ENCODE measurements around the gene LRP1B.

LRP1B gene

GRCh38 chr2:141652308-141652707 lies 478.5 kb downstream of the LRP1B start:
- DNase-seq: no peak

- DNase-seq: no peak
These were observed 483.5 kb downstream of the LRP1B start for GRCh38 chr2:141647353-141647752.

GRCh38 chr2:141641462-141641861 lies 489.4 kb downstream of the LRP1B start:
- DNase-seq: no peak

- DNase-seq: no peak
These were observed 491.0 kb downstream of the LRP1B start for GRCh38 chr2:141639809-141640208.

DNA sequence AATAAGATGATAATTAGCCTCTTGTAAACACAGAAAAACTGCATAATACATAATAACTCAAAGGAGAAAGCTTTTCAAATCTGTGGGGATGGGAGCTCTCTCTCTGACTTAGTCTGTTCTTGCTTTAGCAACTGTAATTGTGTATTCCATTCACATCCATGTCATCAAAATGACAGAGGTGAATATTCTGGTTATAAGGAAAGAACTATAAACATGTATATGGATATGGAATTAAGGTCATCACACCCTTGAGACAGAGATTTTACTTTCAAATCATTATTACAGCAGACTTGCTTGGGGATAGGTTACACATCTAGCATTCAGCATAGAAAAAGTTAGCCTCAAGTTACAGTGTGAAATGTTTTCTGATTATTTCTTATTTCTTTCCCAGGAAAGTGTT lies 497.7 kb downstream of the LRP1B start:
- DNase-seq: no peak

DNA sequence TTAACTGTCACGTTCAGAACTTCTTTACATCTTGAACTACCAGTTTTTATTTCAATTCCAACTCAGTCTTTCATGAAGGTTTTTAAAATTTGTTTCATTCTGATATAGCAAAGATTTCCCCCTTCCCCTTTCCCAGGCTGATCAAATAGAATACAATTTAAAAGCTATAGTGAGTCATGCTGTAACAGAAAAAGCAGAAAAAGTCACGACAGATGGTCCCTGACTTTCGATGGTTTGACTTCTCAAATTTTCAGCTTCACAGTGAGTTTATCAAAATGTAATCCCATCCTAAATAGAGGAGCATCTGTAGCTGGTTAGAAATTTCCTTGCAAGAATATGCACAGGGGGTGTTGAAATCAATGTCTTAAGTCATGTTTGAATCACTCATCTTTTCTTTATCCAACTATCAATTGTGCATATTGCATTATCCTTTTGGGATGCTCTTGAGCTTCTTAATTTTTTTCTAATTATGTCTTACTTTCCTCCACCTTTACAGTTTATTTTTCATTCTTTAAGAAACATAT lies 500.3 kb downstream of the LRP1B start:
- no peak for DNase-seq

DNA sequence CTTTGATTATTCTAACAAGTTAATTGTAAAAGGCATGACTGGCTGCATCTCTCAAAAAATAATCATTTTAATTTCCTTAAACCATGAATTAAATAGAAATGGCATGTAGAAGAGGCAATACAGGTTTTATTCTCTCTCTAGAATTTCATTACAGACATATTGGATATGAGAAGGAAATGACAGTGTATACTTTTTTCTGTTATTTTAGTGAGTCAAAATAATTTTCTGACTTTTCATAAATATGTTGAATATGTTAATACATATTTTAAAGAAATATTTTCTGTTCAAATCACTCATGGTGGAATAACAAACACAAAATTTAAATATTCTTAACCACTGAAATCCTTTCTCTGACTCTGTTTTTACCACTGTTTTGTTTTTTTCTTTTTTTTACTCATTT lies 510.4 kb downstream of the LRP1B start:
- DNase-seq: no peak

GRCh38 chr2:141618457-141618856 lies 512.4 kb downstream of the LRP1B start:
- no peak for DNase-seq

- DNase-seq: no peak
These were observed 518.8 kb downstream of the LRP1B start for GRCh38 chr2:141611981-141612380.

- DNase-seq: no peak
These were observed 519.6 kb downstream of the LRP1B start for GRCh38 chr2:141611176-141611571.

GRCh38 chr2:141610564-141611175 lies 520.1 kb downstream of the LRP1B start:
- DNase-seq: no peak

- no peak for DNase-seq
These were observed 525.7 kb downstream of the LRP1B start for GRCh38 chr2:141605163-141605562.

GRCh38 chr2:141601511-141602152 lies 529.2 kb downstream of the LRP1B start:
- DNase-seq: no peak

GRCh38 chr2:141599721-141600120 lies 531.1 kb downstream of the LRP1B start:
- DNase-seq: no peak

GRCh38 chr2:141598982-141599381 lies 531.8 kb downstream of the LRP1B start:
- no peak for DNase-seq

- DNase-seq: no peak
These were observed 535.4 kb downstream of the LRP1B start for GRCh38 chr2:141595316-141595920.

GRCh38 chr2:141591787-141592186 lies 539.0 kb downstream of the LRP1B start:
- DNase-seq: no peak

- no peak for DNase-seq
These were observed 540.2 kb downstream of the LRP1B start for GRCh38 chr2:141590620-141591019.

DNA sequence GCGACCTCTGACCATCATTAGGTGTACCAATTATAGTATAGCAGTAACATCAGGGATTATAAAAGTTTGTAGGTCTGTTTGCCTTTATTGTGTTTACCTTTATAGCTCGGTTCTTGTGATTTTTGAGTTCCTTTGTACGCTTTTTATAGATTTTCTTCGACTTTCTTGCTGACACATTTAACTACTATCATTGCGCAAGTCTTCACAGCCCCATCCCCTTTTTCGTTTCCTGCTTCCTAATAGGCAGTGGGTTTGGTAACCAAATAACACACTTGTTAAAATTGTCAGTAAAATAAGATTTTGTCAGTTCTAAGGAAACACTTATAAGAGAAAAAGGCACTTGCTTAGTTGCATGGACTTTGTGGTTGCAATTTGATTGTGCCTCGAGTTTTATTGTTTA lies 541.5 kb downstream of the LRP1B start:
- no peak for DNase-seq

GRCh38 chr2:141586985-141587384 lies 543.8 kb downstream of the LRP1B start:
- DNase-seq: no peak

- DNase-seq: no peak
These were observed 548.6 kb downstream of the LRP1B start for GRCh38 chr2:141582213-141582612.

GRCh38 chr2:141579071-141579470 lies 551.7 kb downstream of the LRP1B start:
- DNase-seq: no peak

- no peak for DNase-seq
These were observed 560.2 kb downstream of the LRP1B start for GRCh38 chr2:141570474-141571131.

GRCh38 chr2:141569941-141570340 lies 560.9 kb downstream of the LRP1B start:
- DNase-seq: no peak
